Esophagus muscularis mucosa (tissue), 3 donors: ENCODE results near the gene NTRK3.

Experiments
- CTCF ChIP-seq, 3 experiments: fragments of 200-600 bp in 2 of 3; fragments of 450-650 bp in 1 of 3; sonication (generic) in 2 of 3; IDR thresholded peaks; one replicate each; pipeline ENCODE4 v1.5.1; 2017 to 2019; ENCODE audit warnings: antibody characterized with exemption in 3 of 3, mild to moderate bottlenecking in 2 of 3, moderate library complexity in 1 of 3
- POLR2A ChIP-seq: fragments of 450-650 bp; IDR thresholded peaks from one replicate; pipeline ENCODE4 v1.6.1; 2017; ENCODE audit warnings: antibody characterized with exemption, moderate library complexity, mild to moderate bottlenecking, low read depth

- TF ChIP-seq CTCF (IDR thresholded peaks at IDR 0.05) (no peak), POLR2A (no peak)
These were observed 196.2 kb downstream of the NTRK3 start for GRCh38 chr15:88060383-88060782.
